ENCODE measurements around the gene PCLO.
"Not testable (repeated sequence)": the region's sequence is repeated elsewhere in the genome, so short reads cannot be mapped to it uniquely, and the experiment has no call there.

The PCLO gene

DNA sequence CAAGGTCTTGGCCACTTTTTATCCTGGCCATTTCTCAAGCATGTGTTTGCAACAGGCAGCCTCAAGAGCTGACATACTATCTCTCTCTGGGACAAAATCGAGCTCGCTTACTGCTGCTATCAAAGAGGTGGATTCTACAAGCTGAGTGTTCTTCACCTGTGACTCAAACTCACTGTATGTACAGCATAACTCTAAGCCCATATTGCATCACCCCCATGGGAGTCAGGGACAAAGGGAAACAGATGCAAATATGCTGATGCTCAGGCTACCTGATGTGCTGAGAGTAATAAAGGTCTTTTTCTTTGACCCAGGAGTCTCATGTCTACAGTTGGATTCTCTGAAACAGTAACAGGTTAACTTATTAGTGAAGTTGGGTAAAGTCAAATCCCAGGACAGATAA, 45.2 kb downstream of the PCLO start:
- Histone ChIP-seq H3K9me3 (ENCODE audit: insufficient read depth, low read length) (no peaks in the 10 kb centered on the region), H3K27me3 (ENCODE audit: insufficient read depth, insufficient read length) (no peaks in the 10 kb centered on the region), H3K36me3 (ENCODE audit: insufficient read depth, insufficient read length, low read length) (no peaks in the 10 kb centered on the region), H3K9ac (ENCODE audit: insufficient read length, low read depth) (no peak overlapping the region), H3K4me3 (ENCODE audit: insufficient read length, low read depth) (no peak overlapping the region), H3K4me1 (ENCODE audit: insufficient read depth, insufficient read length) (no peaks in the 10 kb centered on the region)
- no peak for DNase-seq (ENCODE audit: low read depth, low spot score)
- TF ChIP-seq YY1 (IDR thresholded peaks at IDR 0.05; ENCODE audit: insufficient read depth, insufficient read length) (no peak), ZNF274 (IDR thresholded peaks at IDR 0.05; ENCODE audit: low read depth, low read length) (no peak), SUZ12 (IDR thresholded peaks at IDR 0.05; ENCODE audit: extremely low read depth, insufficient read depth, insufficient read length) (no peak)

DNA sequence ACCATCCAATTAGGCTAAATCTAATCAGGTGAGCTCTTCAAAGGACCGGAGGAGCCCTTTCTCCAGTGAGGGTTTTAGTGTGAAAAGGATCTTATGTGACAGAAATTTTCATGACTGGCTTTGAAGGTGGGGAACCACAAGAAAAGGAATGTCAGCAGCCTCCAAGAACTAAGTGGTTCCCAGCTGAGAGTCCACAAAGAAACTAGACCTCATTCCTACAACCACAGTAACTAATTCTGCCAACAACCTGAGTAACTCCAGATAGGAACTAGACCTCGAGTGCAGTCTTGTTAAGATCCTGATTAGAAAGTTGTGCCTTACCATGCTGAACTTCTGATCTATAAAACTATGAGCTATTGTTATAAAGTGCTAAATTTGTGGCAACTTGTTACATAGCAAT, 51.3 kb downstream of the PCLO start:
- no peak overlapping the region for H3K9ac ChIP-seq (ENCODE audit: insufficient read length, low read depth)
- H3K4me1 ChIP-seq (ENCODE audit: insufficient read depth, insufficient read length): no peaks in the 10 kb centered on the region
- no peaks in the 10 kb centered on the region for H3K9me3 ChIP-seq (ENCODE audit: insufficient read depth, low read length)
- no peaks in the 10 kb centered on the region for H3K27me3 ChIP-seq (ENCODE audit: insufficient read depth, insufficient read length)
- peak; percentile 18 for DNase-seq (ENCODE audit: low read depth, low spot score)
- H3K36me3 ChIP-seq (ENCODE audit: insufficient read depth, insufficient read length, low read length): no peaks in the 10 kb centered on the region
- TF ChIP-seq ZNF274 (IDR thresholded peaks at IDR 0.05; ENCODE audit: low read depth, low read length) (no peak), SUZ12 (IDR thresholded peaks at IDR 0.05; ENCODE audit: extremely low read depth, insufficient read depth, insufficient read length) (no peak), YY1 (IDR thresholded peaks at IDR 0.05; ENCODE audit: insufficient read depth, insufficient read length) (no peak)
- H3K4me3 ChIP-seq (ENCODE audit: insufficient read length, low read depth): no peak overlapping the region

DNA sequence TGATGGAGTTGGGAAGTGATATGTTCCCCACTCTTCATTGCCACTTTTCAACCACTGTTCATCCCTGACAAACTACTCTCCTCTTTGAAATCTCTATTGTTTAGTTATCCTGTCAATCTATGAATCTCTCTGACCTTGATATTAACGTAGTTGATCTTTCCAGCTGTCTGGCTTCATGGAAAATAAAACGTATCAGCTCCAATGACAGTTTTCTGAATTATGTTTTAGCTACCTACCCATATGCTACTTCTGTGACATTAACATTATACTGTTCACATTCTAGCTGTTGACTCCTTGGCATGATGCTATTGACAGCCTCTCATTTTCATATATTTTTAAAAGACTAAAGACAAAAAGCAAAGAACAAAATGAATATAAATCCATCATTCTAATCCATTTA, 53.3 kb downstream of the PCLO start:
- Histone ChIP-seq H3K4me1 (ENCODE audit: insufficient read depth, insufficient read length) (no peaks in the 10 kb centered on the region), H3K36me3 (ENCODE audit: insufficient read depth, insufficient read length, low read length) (no peaks in the 10 kb centered on the region), H3K27me3 (ENCODE audit: insufficient read depth, insufficient read length) (no peaks in the 10 kb centered on the region), H3K9me3 (ENCODE audit: insufficient read depth, low read length) (no peaks in the 10 kb centered on the region), H3K9ac (ENCODE audit: insufficient read length, low read depth) (no peak overlapping the region), H3K4me3 (ENCODE audit: insufficient read length, low read depth) (no peak overlapping the region)
- no peak for DNase-seq (ENCODE audit: low read depth, low spot score)
- TF ChIP-seq SUZ12 (IDR thresholded peaks at IDR 0.05; ENCODE audit: extremely low read depth, insufficient read depth, insufficient read length): no peak
- TF ChIP-seq ZNF274 (IDR thresholded peaks at IDR 0.05; ENCODE audit: low read depth, low read length): no peak
- no peak for TF ChIP-seq YY1 (IDR thresholded peaks at IDR 0.05; ENCODE audit: insufficient read depth, insufficient read length)

DNA sequence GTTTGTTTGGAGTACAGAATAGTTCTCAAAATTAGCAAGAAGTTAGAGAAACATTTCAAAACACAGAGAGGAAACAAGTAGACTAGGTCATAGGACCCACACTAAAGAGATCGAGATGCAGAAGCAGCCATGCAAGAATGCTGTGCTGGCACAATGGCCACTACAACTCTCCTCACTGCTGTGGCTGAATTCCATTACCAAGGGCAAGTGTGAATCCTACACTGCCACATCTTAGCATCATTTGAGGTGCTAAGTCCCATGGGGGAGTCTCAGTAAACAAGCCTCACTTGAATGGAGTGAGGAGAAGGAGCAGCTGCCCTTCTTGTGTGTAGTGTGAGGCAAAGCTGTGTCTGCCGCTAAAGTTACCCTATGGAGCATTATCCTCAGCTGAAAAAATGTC, 56.7 kb downstream of the PCLO start:
- no peaks in the 10 kb centered on the region for H3K4me1 ChIP-seq (ENCODE audit: insufficient read depth, insufficient read length)
- H3K36me3 ChIP-seq (ENCODE audit: insufficient read depth, insufficient read length, low read length): no peaks in the 10 kb centered on the region
- no peak overlapping the region for H3K4me3 ChIP-seq (ENCODE audit: insufficient read length, low read depth)
- TF ChIP-seq ZNF274 (IDR thresholded peaks at IDR 0.05; ENCODE audit: low read depth, low read length) (no peak), SUZ12 (IDR thresholded peaks at IDR 0.05; ENCODE audit: extremely low read depth, insufficient read depth, insufficient read length) (no peak), YY1 (IDR thresholded peaks at IDR 0.05; ENCODE audit: insufficient read depth, insufficient read length) (no peak)
- H3K9me3 ChIP-seq (ENCODE audit: insufficient read depth, low read length): no peaks in the 10 kb centered on the region
- no peak overlapping the region for H3K9ac ChIP-seq (ENCODE audit: insufficient read length, low read depth)
- DNase-seq (ENCODE audit: low read depth, low spot score): peak; percentile 22
- H3K27me3 ChIP-seq (ENCODE audit: insufficient read depth, insufficient read length): no peaks in the 10 kb centered on the region

DNA sequence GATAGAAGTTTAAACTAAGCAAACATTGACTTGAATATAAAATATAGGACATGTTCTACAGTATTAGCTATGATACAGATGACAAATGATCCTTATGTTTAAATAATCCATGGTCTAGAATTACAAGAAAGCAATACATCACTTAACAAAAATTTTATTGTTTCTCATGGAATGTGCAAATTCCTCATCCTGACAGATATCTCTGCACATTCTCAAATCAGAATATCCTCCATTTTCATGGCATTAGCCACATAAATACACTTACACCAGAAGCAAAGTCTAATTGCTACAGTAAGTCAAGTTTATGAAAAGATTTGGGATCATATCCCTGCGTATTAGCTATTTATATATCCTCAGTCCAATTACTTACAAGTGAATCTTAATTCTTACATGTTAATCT, 57.6 kb downstream of the PCLO start:
- Histone ChIP-seq H3K9me3 (ENCODE audit: insufficient read depth, low read length) (no peaks in the 10 kb centered on the region), H3K4me1 (ENCODE audit: insufficient read depth, insufficient read length) (no peaks in the 10 kb centered on the region), H3K36me3 (ENCODE audit: insufficient read depth, insufficient read length, low read length) (no peaks in the 10 kb centered on the region), H3K27me3 (ENCODE audit: insufficient read depth, insufficient read length) (no peaks in the 10 kb centered on the region), H3K9ac (ENCODE audit: insufficient read length, low read depth) (no peak overlapping the region), H3K4me3 (ENCODE audit: insufficient read length, low read depth) (no peak overlapping the region)
- TF ChIP-seq ZNF274 (IDR thresholded peaks at IDR 0.05; ENCODE audit: low read depth, low read length): no peak
- no peak for TF ChIP-seq SUZ12 (IDR thresholded peaks at IDR 0.05; ENCODE audit: extremely low read depth, insufficient read depth, insufficient read length)
- TF ChIP-seq YY1 (IDR thresholded peaks at IDR 0.05; ENCODE audit: insufficient read depth, insufficient read length): no peak
- no peak for DNase-seq (ENCODE audit: low read depth, low spot score)

DNA sequence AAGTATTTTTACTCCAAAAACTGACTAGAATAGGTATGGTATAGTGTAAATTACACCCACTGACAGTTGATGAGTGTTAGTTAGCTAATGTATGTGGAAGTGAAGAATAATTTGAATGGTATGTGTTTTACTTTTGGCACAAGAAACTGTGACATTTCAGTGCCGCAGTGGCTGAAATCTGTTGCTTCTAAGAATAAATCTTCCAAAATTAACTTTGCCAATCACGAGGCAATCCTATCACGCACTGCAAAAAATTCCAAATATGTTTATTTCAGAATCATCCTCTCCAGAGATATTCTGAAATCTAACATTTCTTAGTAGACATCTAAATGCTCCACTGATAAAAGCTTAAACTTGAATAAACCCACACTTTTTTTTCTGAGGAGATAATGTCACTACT, 61.2 kb downstream of the PCLO start:
- Histone ChIP-seq H3K9me3 (ENCODE audit: insufficient read depth, low read length) (no peaks in the 10 kb centered on the region), H3K27me3 (ENCODE audit: insufficient read depth, insufficient read length) (no peaks in the 10 kb centered on the region), H3K9ac (ENCODE audit: insufficient read length, low read depth) (no peak overlapping the region), H3K4me1 (ENCODE audit: insufficient read depth, insufficient read length) (no peaks in the 10 kb centered on the region), H3K4me3 (ENCODE audit: insufficient read length, low read depth) (no peak overlapping the region), H3K36me3 (ENCODE audit: insufficient read depth, insufficient read length, low read length) (no peaks in the 10 kb centered on the region)
- TF ChIP-seq YY1 (IDR thresholded peaks at IDR 0.05; ENCODE audit: insufficient read depth, insufficient read length): no peak
- TF ChIP-seq ZNF274 (IDR thresholded peaks at IDR 0.05; ENCODE audit: low read depth, low read length): no peak
- TF ChIP-seq SUZ12 (IDR thresholded peaks at IDR 0.05; ENCODE audit: extremely low read depth, insufficient read depth, insufficient read length): no peak
- DNase-seq (ENCODE audit: low read depth, low spot score): no peak

DNA sequence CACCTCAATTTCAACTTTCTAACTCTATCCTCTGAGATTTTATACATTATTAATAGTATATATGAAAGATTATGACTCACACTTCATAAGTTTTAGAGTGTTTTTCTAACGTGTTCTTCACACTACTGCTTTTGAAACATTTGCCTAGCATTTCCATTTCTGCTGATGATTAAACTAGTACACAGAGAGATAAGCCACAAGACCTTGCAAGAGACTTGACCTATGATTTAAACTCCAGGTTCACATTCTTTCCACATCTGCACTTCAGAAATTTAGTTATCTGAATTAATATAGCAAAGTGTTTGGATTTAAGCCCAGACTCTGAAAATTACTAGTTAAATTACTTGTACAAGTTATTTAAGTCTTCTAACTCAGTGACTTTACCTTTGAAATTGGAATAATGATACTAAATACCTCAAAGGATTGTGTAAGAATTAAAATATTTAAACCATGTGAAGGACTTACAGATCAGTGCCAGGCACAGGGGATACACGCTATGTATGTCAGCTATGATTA, 66.6 kb downstream of the PCLO start:
- no peaks in the 10 kb centered on the region for H3K4me1 ChIP-seq (ENCODE audit: insufficient read depth, insufficient read length)
- TF ChIP-seq YY1 (IDR thresholded peaks at IDR 0.05; ENCODE audit: insufficient read depth, insufficient read length): no peak
- no peak overlapping the region for H3K9ac ChIP-seq (ENCODE audit: insufficient read length, low read depth)
- no peaks in the 10 kb centered on the region for H3K36me3 ChIP-seq (ENCODE audit: insufficient read depth, insufficient read length, low read length)
- no peak for DNase-seq (ENCODE audit: low read depth, low spot score)
- H3K4me3 ChIP-seq (ENCODE audit: insufficient read length, low read depth): no peak overlapping the region
- no peaks in the 10 kb centered on the region for H3K27me3 ChIP-seq (ENCODE audit: insufficient read depth, insufficient read length)
- no peaks in the 10 kb centered on the region for H3K9me3 ChIP-seq (ENCODE audit: insufficient read depth, low read length)

DNA sequence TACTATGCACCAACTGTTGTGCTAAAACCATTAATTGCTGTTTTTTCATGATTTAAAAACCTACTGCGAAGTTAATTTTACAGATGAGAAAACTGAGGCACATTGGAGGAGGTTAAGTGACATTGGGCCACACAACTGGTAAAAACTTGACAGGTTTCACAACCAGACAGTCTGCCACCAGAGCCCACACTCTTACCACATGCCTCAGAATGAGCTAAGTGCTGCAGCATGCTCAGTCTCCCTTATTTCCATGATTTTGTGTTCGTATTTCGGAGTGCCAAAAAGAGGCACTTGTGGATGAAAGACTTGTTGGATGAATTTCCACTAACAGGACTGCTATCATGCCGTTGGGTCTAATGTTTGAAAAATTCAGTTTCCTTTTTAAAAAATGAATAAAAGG, 77.4 kb downstream of the PCLO start:
- H3K27me3 ChIP-seq (ENCODE audit: insufficient read depth, insufficient read length): no peaks in the 10 kb centered on the region
- no peaks in the 10 kb centered on the region for H3K36me3 ChIP-seq (ENCODE audit: insufficient read depth, insufficient read length, low read length)
- TF ChIP-seq ZNF274 (IDR thresholded peaks at IDR 0.05; ENCODE audit: low read depth, low read length) (no peak), SUZ12 (IDR thresholded peaks at IDR 0.05; ENCODE audit: extremely low read depth, insufficient read depth, insufficient read length) (no peak), YY1 (IDR thresholded peaks at IDR 0.05; ENCODE audit: insufficient read depth, insufficient read length) (no peak)
- H3K4me1 ChIP-seq (ENCODE audit: insufficient read depth, insufficient read length): no peaks in the 10 kb centered on the region
- H3K9ac ChIP-seq (ENCODE audit: insufficient read length, low read depth): no peak overlapping the region
- DNase-seq (ENCODE audit: low read depth, low spot score): no peak
- H3K9me3 ChIP-seq (ENCODE audit: insufficient read depth, low read length): no peaks in the 10 kb centered on the region
- H3K4me3 ChIP-seq (ENCODE audit: insufficient read length, low read depth): no peak overlapping the region

DNA sequence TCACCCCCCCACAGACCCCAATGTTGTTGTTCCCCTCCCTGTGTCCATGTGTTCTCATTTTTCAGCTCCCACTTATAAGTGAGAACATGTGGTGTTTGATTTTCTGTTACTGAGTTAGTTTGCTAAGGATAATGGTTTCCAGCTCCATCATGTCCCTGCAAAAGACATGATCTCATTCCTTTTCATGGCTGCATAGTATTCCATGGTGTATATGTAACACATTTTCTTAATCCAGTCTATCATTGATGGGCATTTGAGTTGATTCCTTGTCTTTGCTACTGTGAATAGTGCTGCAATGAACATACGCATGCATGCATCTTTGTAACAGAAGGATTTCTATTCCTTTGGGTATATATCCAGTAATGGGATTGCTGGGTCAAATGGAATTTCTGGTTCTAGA, 82.8 kb downstream of the PCLO start:
- H3K9me3 ChIP-seq (ENCODE audit: insufficient read depth, low read length); DNase-seq (ENCODE audit: low read depth, low spot score); H3K4me3 ChIP-seq (ENCODE audit: insufficient read length, low read depth); H3K36me3 ChIP-seq (ENCODE audit: insufficient read depth, insufficient read length, low read length); H3K27me3 ChIP-seq (ENCODE audit: insufficient read depth, insufficient read length); H3K4me1 ChIP-seq (ENCODE audit: insufficient read depth, insufficient read length); H3K9ac ChIP-seq (ENCODE audit: insufficient read length, low read depth): not testable (repeated sequence)

All from NT2/D1 (cell line).